ENCODE data around the gene C17orf50.

C17orf50 gene

GRCh38 chr17:35740997-35741931 is 19.4 kb upstream of the C17orf50 start:
- peak; percentile 12 for TF ChIP-seq CTCF (conservative IDR thresholded peaks at IDR 0.05; ENCODE audit: low read depth, low read length)
- no peak overlapping the region for H3K4me3 ChIP-seq (ENCODE audit: low read length)
- DNase-seq (ENCODE audit: low read depth): no peak

GRCh38 chr17:35742496-35742895 is 18.2 kb upstream of the C17orf50 start:
- H3K4me3 ChIP-seq (ENCODE audit: low read length): no peak overlapping the region
- no peak for DNase-seq (ENCODE audit: low read depth)
- no peak for TF ChIP-seq CTCF (conservative IDR thresholded peaks at IDR 0.05; ENCODE audit: low read depth, low read length)

- DNase-seq (ENCODE audit: low read depth): no peak
- no peak overlapping the region for H3K4me3 ChIP-seq (ENCODE audit: low read length)
- TF ChIP-seq CTCF (conservative IDR thresholded peaks at IDR 0.05; ENCODE audit: low read depth, low read length): no peak
Measured at GRCh38 chr17:35742896-35743477, 17.7 kb upstream of the C17orf50 start.

- TF ChIP-seq CTCF (conservative IDR thresholded peaks at IDR 0.05; ENCODE audit: low read depth, low read length): no peak
- DNase-seq (ENCODE audit: low read depth): no peak
- H3K4me3 ChIP-seq (ENCODE audit: low read length): no peak overlapping the region
Measured at GRCh38 chr17:35743626-35744328, 16.9 kb upstream of the C17orf50 start.

GRCh38 chr17:35744830-35745229 is 15.9 kb upstream of the C17orf50 start:
- TF ChIP-seq CTCF (conservative IDR thresholded peaks at IDR 0.05; ENCODE audit: low read depth, low read length): no peak
- DNase-seq (ENCODE audit: low read depth): no peak
- H3K4me3 ChIP-seq (ENCODE audit: low read length): no peak overlapping the region

GRCh38 chr17:35745246-35745645 is 15.4 kb upstream of the C17orf50 start:
- no peak for DNase-seq (ENCODE audit: low read depth)
- H3K4me3 ChIP-seq (ENCODE audit: low read length): no peak overlapping the region
- no peak for TF ChIP-seq CTCF (conservative IDR thresholded peaks at IDR 0.05; ENCODE audit: low read depth, low read length)
